GM12878 (cell line): Measurements from ENCODE around the gene NMRK1. TPM values are rescaled to one million over a fixed set of nuclear protein-coding genes. Genes with fewer than 3 reads are reported as not detected.

ENCODE experiments used
- ATAC-seq: fragments of 200-7000 bp; cut with Tn5 transposase; 3 replicates; pipeline ENCODE4 v1.9.1; 2020; ENCODE audit warnings: mild to moderate bottlenecking, moderate library complexity
- BruUV-seq: library from RNA; stranded (reverse); fragments of 400-500 nt; replicated peaks from 2 replicates; lab custom pipeline; 2021; lab: Mats Ljungman, UMichigan
- CTCF ChIA-PET: fragments of 300-600 bp; sonication (Branson Sonifier 250); formaldehyde crosslinking; extraction: SDS; loops from one replicate; lab custom pipeline; 2021; ENCODE audit warnings: inconsistent platforms; lab: Yijun Ruan, JAX
- POLR2A ChIA-PET: fragments of 350-600 bp; formaldehyde crosslinking; extraction: SDS; loops from one replicate; lab custom pipeline; 2021; ENCODE audit warnings: inconsistent platforms; lab: Charles Lee
- RAD21 ChIA-PET: fragments of 300-600 bp; sonication (Branson Sonifier 250); formaldehyde crosslinking; loops from one replicate; lab custom pipeline; 2023; ENCODE audit warnings: antibody characterized with exemption; ENCODE audit not compliant: unreplicated experiment; lab: Charles Lee
- SMC1A ChIA-PET: fragments of 300-600 bp; sonication (Branson Sonifier 250); formaldehyde crosslinking; loops from one replicate; lab custom pipeline; 2023; ENCODE audit not compliant: unreplicated experiment, uncharacterized antibody; lab: Charles Lee
- DNase-seq: peaks from one replicate; pipeline ENCODE4 v3.0.0-alpha.2; 2011; ENCODE audit warnings: low read depth, low spot score
- FAIRE-seq: peaks from 3 replicates; lab custom pipeline; 2011; peaks lifted over from hg19 to GRCh38; lab: Jason Lieb, UNC
- H2AFZ ChIP-seq: 2 replicates; pipeline ENCODE4 v1.6.0; 2011; ENCODE audit warnings: low read depth, low read length, control low read depth; ENCODE audit not compliant: control insufficient read depth
- H3K27ac ChIP-seq: 2 replicates; pipeline ENCODE4 v1.5.1; 2011; ENCODE audit warnings: control low read depth; ENCODE audit not compliant: control insufficient read depth, insufficient read depth
- H3K27me3 ChIP-seq, 2 experiments: replicated peaks in 1 of 2; 2 replicates each; pipeline versions ENCODE4 v1.6.0 to v1.6.1; 2011; ENCODE audit warnings: low read length in 1 of 2; ENCODE audit not compliant: control insufficient read depth in 2 of 2, insufficient read depth in 2 of 2
- H3K36me3 ChIP-seq, 2 experiments: 2 replicates each; pipeline ENCODE4 v1.5.1; 2011; ENCODE audit warnings: low read length in 1 of 2; ENCODE audit not compliant: control insufficient read depth in 2 of 2, insufficient read depth in 2 of 2
- H3K4me1 ChIP-seq: 2 replicates; pipeline ENCODE4 v1.6.1; 2011; ENCODE audit warnings: mild to moderate bottlenecking, low read length, moderate library complexity, mixed read lengths; ENCODE audit not compliant: control insufficient read depth, insufficient read depth
- H3K4me2 ChIP-seq: 2 replicates; pipeline ENCODE4 v1.6.0; 2011; ENCODE audit warnings: control low read depth; ENCODE audit not compliant: control insufficient read depth, insufficient read depth
- H3K4me3 ChIP-seq: fragments of 200-600 bp; sonication (generic); 2 replicates; pipeline ENCODE4 v1.5.1; 2016
- H3K79me2 ChIP-seq: 2 replicates; pipeline ENCODE4 v1.6.0; 2011; ENCODE audit warnings: low read length; ENCODE audit not compliant: control insufficient read depth, insufficient read depth
- H3K9ac ChIP-seq: 2 replicates; pipeline ENCODE4 v1.8.0; 2011; ENCODE audit warnings: low read length, control low read depth, mixed read lengths; ENCODE audit not compliant: control insufficient read depth, insufficient read depth
- H3K9me3 ChIP-seq: replicated peaks from 3 replicates; pipeline ENCODE4 v1.5.1; 2011; ENCODE audit warnings: mild to moderate bottlenecking, low read length; ENCODE audit not compliant: control insufficient read depth, insufficient read depth
- H4K20me1 ChIP-seq: 2 replicates; pipeline ENCODE4 v1.6.0; 2011; ENCODE audit not compliant: control insufficient read depth, insufficient read depth
- BACH1 ChIP-seq: fragments of 450-650 bp; IDR thresholded peaks from 2 replicates; pipeline ENCODE4 v1.6.1; 2017; ENCODE audit warnings: mild to moderate bottlenecking, borderline replicate concordance
- CHD1 ChIP-seq: IDR thresholded peaks from 2 replicates; pipeline ENCODE4 v1.6.1; 2012; ENCODE audit warnings: low read depth, low read length, improper control_type of control experiment
- CREB1 ChIP-seq: IDR thresholded peaks from 2 replicates; pipeline ENCODE4 v1.6.1; 2012; ENCODE audit warnings: low read depth, mild to moderate bottlenecking, inconsistent platforms
- GATAD2B ChIP-seq: fragments of 450-650 bp; conservative IDR thresholded peaks from 2 replicates; pipeline ENCODE4 v1.6.1; 2017; ENCODE audit warnings: low read depth, mild to moderate bottlenecking, moderate library complexity
- MYB ChIP-seq: fragments of 150-350 bp; IDR thresholded peaks from 2 replicates; pipeline ENCODE4 v1.6.1; 2014; ENCODE audit warnings: mild to moderate bottlenecking, low read depth, low read length, borderline replicate concordance
- NBN ChIP-seq: fragments of 450-650 bp; IDR thresholded peaks from 2 replicates; pipeline ENCODE4 v1.6.1; 2016
- NFYB ChIP-seq: IDR thresholded peaks from 2 replicates; pipeline ENCODE4 v1.6.1; 2011; ENCODE audit warnings: low read depth, mild to moderate bottlenecking, low read length, improper control_type of control experiment, moderate library complexity; ENCODE audit not compliant: insufficient read depth
- NR2C2 ChIP-seq: IDR thresholded peaks from 2 replicates; pipeline ENCODE4 v1.6.1; 2011; ENCODE audit warnings: borderline replicate concordance, low read depth; ENCODE audit not compliant: control insufficient read depth, insufficient read length
- NR2F1 ChIP-seq: fragments of 450-650 bp; conservative IDR thresholded peaks from 2 replicates; pipeline ENCODE4 v1.6.1; 2017; ENCODE audit warnings: mild to moderate bottlenecking
- RAD51 ChIP-seq: fragments of 450-650 bp; IDR thresholded peaks from 2 replicates; pipeline ENCODE4 v1.6.1; 2016; ENCODE audit warnings: moderate library complexity, mild to moderate bottlenecking, inconsistent platforms
- RBBP5 ChIP-seq: fragments of 200-600 bp; sonication (generic); conservative IDR thresholded peaks from 2 replicates; pipeline ENCODE4 v1.6.1; 2016
- SIX5 ChIP-seq: IDR thresholded peaks from 2 replicates; pipeline ENCODE4 v1.6.1; 2011; ENCODE audit warnings: mild to moderate bottlenecking, low read depth, low read length, moderate library complexity; ENCODE audit not compliant: severe bottlenecking
- SMC3 ChIP-seq: IDR thresholded peaks from 2 replicates; pipeline ENCODE4 v1.6.1; 2011; ENCODE audit warnings: low read length, improper control_type of control experiment, borderline replicate concordance
- STAT1 ChIP-seq: fragments of 450-650 bp; conservative IDR thresholded peaks from 2 replicates; pipeline ENCODE4 v1.6.1; 2014; ENCODE audit warnings: antibody characterized with exemption, mild to moderate bottlenecking
- ZBED1 ChIP-seq: IDR thresholded peaks from 2 replicates; pipeline ENCODE4 v1.6.1; 2016; ENCODE audit warnings: borderline replicate concordance
- ZSCAN29 ChIP-seq: fragments of 450-650 bp; IDR thresholded peaks from 2 replicates; pipeline ENCODE4 v1.6.1; 2017; ENCODE audit warnings: mild to moderate bottlenecking, moderate library complexity
- WGBS: methylation state at CpG from one replicate; pipeline ENCODE4 v1.1.6; 2016; ENCODE audit warnings: low lambda C conversion rate; ENCODE audit not compliant: insufficient replicate concordance, insufficient coverage; ENCODE audit errors: missing lambda C conversion rate; 5-methylcytosine and 5-hydroxymethylcytosine counted together
- in situ Hi-C: fragments of 300-500 bp; cut with MboI; formaldehyde crosslinking; loops from 9 replicates; pipeline ENCODE4 v1.14.3; 2018; ENCODE audit warnings: mixed read lengths
- intact Hi-C: fragments of 100-400 bp; cut with micrococcal nuclease; formaldehyde crosslinking; loops from one replicate; pipeline ENCODE4 v1.14.2; 2022; ENCODE audit not compliant: unreplicated experiment
- polyA plus RNA-seq, 11 experiments: library from polyadenylated mRNA; depleted of rRNA in 4 of 11; unstranded in 6 of 11; stranded (reverse) in 5 of 11; fragments of >200 nt; fragmentation: Nextera tagmentation in 4 of 11; fragmentation: Illumina TruSeq in 1 of 11; extraction: Ambion mirVana in 4 of 11; extraction: Trizol in 1 of 11; gene quantifications; 1 replicate in 1 of 11; 2 replicates in 10 of 11; pipeline versions ENCODE4 v1.2.1 to v1.2.3, GENCODE V29; 2011 to 2016; ENCODE audit warnings: inconsistent platforms in 2 of 11, missing spikeins in 2 of 11, low read depth in 1 of 11
- total RNA-seq, 4 experiments: library from RNA; depleted of rRNA in 3 of 4; stranded (reverse); fragments of >200 nt in 3 of 4; fragmentation: Illumina TruSeq in 1 of 4; extraction: Trizol in 1 of 4; gene quantifications; 2 replicates each; pipeline versions ENCODE4 v1.2.1 to v1.2.3, GENCODE V29; 2013 to 2021
- TF ChIP-seq, protein P1 (sequence below): fragments of 450-650 bp; formaldehyde crosslinking; IDR thresholded peaks from 2 replicates; pipeline ENCODE4 v1.5.0; 2022; ENCODE audit warnings: mild to moderate bottlenecking, missing genetic modification characterization
- TF ChIP-seq, protein P2 (sequence below): fragments of 450-650 bp; IDR thresholded peaks from 2 replicates; pipeline ENCODE4 v1.6.1; 2014; ENCODE audit warnings: mild to moderate bottlenecking
- TF ChIP-seq, protein P3 (sequence below): fragments of 450-650 bp; IDR thresholded peaks from 2 replicates; pipeline ENCODE4 v1.6.1; 2016; ENCODE audit warnings: mild to moderate bottlenecking

NMRK1 gene
- total and polyA plus RNA-seq, 10 of the 15 experiments (the other 5 are each of a cell fraction or from before 2014, with no cell fraction given), result 8.4 to 17.2 (median 12.1) TPM

DNA sequence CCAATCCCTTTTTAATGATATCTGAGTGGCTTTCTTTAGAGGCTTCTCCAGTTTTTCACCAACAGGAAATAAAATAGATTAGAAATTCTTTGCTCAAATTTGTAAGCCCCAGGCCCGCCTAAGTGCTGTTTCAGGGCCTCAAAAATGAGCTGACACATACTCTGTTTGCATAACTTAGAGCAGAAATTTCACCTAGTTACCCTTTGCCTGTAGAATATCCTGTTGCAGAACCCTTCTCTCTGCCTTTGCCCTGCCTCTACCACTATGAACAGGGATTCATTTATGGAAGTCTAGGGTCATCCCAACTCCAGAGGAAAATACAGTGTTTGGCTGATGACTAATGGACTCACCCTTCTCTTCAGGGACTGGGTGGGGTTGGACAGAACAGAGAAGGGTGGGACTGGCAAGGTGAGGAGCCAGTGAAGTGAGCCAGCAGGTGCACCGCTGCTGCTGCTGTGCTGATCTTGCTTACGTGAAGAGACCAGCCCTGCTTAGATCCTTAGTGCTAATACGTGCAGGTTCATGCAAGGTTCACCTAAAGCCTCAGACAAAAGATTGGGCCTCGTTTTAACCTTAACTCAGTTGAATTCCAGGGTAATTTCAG lies 23.2 kb upstream of the NMRK1 start (continued):
- TF ChIP-seq STAT1 (no peak), CHD1 (no peak), NR2C2 (no peak), GATAD2B (no peak), NFYB (no peak), BACH1 (no peak), NBN (no peak)
- TF ChIP-seq, protein P1, sequence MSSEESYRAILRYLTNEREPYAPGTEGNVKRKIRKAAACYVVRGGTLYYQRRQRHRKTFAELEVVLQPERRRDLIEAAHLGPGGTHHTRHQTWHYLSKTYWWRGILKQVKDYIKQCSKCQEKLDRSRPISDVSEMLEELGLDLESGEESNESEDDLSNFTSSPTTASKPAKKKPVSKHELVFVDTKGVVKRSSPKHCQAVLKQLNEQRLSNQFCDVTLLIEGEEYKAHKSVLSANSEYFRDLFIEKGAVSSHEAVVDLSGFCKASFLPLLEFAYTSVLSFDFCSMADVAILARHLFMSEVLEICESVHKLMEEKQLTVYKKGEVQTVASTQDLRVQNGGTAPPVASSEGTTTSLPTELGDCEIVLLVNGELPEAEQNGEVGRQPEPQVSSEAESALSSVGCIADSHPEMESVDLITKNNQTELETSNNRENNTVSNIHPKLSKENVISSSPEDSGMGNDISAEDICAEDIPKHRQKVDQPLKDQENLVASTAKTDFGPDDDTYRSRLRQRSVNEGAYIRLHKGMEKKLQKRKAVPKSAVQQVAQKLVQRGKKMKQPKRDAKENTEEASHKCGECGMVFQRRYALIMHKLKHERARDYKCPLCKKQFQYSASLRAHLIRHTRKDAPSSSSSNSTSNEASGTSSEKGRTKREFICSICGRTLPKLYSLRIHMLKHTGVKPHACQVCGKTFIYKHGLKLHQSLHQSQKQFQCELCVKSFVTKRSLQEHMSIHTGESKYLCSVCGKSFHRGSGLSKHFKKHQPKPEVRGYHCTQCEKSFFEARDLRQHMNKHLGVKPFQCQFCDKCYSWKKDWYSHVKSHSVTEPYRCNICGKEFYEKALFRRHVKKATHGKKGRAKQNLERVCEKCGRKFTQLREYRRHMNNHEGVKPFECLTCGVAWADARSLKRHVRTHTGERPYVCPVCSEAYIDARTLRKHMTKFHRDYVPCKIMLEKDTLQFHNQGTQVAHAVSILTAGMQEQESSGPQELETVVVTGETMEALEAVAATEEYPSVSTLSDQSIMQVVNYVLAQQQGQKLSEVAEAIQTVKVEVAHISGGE (CRISPR knock-in tag), result no peak

DNA sequence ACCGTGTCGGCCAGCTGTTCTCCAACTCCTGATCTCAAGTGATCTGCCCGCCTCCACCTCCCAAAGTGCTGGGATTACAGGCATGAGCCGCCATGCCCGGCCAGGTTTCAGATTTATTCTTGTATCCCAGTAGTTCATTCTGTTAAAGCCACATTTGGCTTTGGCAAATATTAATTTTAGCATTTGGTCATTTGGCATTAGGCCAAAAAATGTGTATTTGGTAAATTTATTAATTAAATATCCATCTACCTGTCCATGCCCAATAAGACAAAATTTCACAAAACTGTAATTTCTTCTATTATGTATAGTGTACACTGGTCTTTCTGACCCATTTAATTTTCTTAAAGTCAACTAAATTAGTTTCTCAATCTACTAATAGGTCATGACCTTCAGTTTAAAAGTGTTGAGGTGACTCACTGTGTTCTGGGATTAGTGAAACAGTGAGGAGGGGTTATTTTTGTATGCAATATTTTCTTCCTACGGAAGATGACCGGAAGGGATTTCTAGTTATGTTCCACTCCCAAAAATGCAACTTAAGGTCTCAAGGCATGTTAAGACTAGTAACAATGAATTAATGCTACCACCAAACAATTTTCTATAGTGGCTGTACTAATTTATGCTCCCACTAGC lies 21.4 kb upstream of the NMRK1 start:
- in situ Hi-C loops (no loop called here), intact Hi-C loops (no loop called here)
- WGBS, result 99% methylated on average over 7 of the region's 7 CpGs
- no peak for DNase-seq
- Histone ChIP-seq H3K4me2 (no peak overlapping the region), H3K27ac (no peak overlapping the region), H3K4me1 (no peaks in the 10 kb centered on the region), H3K4me3 (no peak overlapping the region), H3K9me3 (no peaks in the 10 kb centered on the region), H3K27me3 (no peaks in the 10 kb centered on the region), H3K36me3 (no peaks in the 10 kb centered on the region), H4K20me1 (no peaks in the 10 kb centered on the region; the same call in 1 of the 2 replicates), H3K9ac (no peak overlapping the region), H3K79me2 (peaks cover 4% of the 10 kb centered on the region), H2AFZ (no peak overlapping the region)
- ChIA-PET SMC1A (no interaction called here), RAD21 (no interaction called here), POLR2A (interaction anchor here (0.6 kb wide), 1 partner anchor 8 kb away, joined by 3 read pairs; no protein-coding TSS in a partner anchor), CTCF (no interaction called here)
- BruUV-seq, result no TSS peak
- FAIRE-seq, result no peak
- no peak for ATAC-seq
- TF ChIP-seq ZSCAN29 (no peak), RAD51 (no peak), SIX5 (no peak), RBBP5 (no peak), SMC3 (no peak), NR2F1 (no peak), MYB (no peak), CREB1 (no peak), ZBED1 (no peak)
- TF ChIP-seq, protein P2, sequence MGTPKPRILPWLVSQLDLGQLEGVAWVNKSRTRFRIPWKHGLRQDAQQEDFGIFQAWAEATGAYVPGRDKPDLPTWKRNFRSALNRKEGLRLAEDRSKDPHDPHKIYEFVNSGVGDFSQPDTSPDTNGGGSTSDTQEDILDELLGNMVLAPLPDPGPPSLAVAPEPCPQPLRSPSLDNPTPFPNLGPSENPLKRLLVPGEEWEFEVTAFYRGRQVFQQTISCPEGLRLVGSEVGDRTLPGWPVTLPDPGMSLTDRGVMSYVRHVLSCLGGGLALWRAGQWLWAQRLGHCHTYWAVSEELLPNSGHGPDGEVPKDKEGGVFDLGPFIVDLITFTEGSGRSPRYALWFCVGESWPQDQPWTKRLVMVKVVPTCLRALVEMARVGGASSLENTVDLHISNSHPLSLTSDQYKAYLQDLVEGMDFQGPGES, result no peak
- TF ChIP-seq, protein P3, sequence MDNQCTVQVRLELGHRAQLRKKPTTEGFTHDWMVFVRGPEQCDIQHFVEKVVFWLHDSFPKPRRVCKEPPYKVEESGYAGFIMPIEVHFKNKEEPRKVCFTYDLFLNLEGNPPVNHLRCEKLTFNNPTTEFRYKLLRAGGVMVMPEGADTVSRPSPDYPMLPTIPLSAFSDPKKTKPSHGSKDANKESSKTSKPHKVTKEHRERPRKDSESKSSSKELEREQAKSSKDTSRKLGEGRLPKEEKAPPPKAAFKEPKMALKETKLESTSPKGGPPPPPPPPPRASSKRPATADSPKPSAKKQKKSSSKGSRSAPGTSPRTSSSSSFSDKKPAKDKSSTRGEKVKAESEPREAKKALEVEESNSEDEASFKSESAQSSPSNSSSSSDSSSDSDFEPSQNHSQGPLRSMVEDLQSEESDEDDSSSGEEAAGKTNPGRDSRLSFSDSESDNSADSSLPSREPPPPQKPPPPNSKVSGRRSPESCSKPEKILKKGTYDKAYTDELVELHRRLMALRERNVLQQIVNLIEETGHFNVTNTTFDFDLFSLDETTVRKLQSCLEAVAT, result no peak
